GM18909 (cell line): ENCODE measurements around the gene DAZ1.
"Not testable (repeated sequence)": the region's sequence is repeated elsewhere in the genome, so short reads cannot be mapped to it uniquely, and the experiment has no call there.

Source experiments
- ATAC-seq: cut with Tn5 transposase; IDR thresholded peaks from one replicate; pipeline ENCODE4 v1.9.1; 2021; ENCODE audit warnings: mild to moderate bottlenecking; ENCODE audit not compliant: unreplicated experiment, poor library complexity

DAZ1 gene

DNA sequence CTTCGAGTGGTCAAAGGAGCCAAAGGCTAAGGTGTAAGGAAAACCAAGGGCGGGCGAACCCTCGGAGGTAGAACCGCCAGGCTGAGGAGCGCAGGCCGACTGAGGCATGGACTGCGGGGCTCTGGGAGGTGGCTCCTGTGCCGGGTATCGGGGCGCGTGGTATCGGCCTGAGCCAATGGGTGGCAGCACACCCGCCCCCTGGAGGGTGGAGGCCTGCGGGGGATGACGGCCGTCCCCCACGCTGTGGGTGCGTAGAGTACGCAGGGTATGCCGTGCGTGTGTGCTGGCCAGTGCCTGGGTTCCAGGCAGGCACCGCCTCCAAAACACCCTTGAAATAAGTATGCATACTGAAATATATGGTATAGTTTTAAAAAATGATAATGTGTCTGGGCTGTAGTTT is at the start of gene DAZ1:
DAZ1 (minus strand) TSS at position 101 of the 400 bp plus-strand sequence. CDS start 208 bp downstream, outside the sequence.
- not testable (repeated sequence) for ATAC-seq

DNA sequence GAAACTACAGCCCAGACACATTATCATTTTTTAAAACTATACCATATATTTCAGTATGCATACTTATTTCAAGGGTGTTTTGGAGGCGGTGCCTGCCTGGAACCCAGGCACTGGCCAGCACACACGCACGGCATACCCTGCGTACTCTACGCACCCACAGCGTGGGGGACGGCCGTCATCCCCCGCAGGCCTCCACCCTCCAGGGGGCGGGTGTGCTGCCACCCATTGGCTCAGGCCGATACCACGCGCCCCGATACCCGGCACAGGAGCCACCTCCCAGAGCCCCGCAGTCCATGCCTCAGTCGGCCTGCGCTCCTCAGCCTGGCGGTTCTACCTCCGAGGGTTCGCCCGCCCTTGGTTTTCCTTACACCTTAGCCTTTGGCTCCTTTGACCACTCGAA is 20.4 kb upstream of the DAZ1 start, which contains the start of gene DAZ2:
DAZ2 (plus strand) TSS at position 301 of the 400 bp plus-strand sequence. CDS start 208 bp downstream, outside the sequence.
- not testable (repeated sequence) for ATAC-seq

DNA sequence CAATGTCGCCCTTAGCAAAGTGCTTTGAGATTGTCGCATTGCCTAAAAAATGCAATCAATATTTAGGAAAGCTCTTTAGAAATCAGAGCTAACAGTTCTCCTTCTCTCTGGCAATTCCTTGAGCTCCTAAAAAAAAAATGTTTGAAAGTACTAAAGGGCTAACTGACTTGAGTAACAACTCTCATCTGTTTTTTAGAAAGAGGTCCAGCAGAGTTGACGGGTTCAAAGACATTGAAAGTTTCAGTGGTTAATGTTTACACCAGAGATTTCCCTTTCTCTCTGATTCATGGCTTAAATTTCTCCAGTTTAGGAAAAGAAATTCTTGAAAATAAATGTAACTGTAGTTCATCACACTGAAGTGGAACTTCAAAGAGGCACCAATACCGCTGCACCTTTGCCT is 11.9 kb upstream of the DAZ1 start:
- not testable (repeated sequence) for ATAC-seq

GRCh38 chrY:23209802-23210495 is 11.1 kb upstream of the DAZ1 start:
- not testable (repeated sequence) for ATAC-seq

DNA sequence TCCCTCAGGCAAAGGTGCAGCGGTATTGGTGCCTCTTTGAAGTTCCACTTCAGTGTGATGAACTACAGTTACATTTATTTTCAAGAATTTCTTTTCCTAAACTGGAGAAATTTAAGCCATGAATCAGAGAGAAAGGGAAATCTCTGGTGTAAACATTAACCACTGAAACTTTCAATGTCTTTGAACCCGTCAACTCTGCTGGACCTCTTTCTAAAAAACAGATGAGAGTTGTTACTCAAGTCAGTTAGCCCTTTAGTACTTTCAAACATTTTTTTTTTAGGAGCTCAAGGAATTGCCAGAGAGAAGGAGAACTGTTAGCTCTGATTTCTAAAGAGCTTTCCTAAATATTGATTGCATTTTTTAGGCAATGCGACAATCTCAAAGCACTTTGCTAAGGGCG is 8.6 kb upstream of the DAZ1 start:
- not testable (repeated sequence) for ATAC-seq
